ENCODE results near the gene ATXN1L.
"Not testable (repeated sequence)": the region's sequence is repeated elsewhere in the genome, so short reads cannot be mapped to it uniquely, and the experiment has no call there.

Gene ATXN1L, protein sequence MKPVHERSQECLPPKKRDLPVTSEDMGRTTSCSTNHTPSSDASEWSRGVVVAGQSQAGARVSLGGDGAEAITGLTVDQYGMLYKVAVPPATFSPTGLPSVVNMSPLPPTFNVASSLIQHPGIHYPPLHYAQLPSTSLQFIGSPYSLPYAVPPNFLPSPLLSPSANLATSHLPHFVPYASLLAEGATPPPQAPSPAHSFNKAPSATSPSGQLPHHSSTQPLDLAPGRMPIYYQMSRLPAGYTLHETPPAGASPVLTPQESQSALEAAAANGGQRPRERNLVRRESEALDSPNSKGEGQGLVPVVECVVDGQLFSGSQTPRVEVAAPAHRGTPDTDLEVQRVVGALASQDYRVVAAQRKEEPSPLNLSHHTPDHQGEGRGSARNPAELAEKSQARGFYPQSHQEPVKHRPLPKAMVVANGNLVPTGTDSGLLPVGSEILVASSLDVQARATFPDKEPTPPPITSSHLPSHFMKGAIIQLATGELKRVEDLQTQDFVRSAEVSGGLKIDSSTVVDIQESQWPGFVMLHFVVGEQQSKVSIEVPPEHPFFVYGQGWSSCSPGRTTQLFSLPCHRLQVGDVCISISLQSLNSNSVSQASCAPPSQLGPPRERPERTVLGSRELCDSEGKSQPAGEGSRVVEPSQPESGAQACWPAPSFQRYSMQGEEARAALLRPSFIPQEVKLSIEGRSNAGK

DNA sequence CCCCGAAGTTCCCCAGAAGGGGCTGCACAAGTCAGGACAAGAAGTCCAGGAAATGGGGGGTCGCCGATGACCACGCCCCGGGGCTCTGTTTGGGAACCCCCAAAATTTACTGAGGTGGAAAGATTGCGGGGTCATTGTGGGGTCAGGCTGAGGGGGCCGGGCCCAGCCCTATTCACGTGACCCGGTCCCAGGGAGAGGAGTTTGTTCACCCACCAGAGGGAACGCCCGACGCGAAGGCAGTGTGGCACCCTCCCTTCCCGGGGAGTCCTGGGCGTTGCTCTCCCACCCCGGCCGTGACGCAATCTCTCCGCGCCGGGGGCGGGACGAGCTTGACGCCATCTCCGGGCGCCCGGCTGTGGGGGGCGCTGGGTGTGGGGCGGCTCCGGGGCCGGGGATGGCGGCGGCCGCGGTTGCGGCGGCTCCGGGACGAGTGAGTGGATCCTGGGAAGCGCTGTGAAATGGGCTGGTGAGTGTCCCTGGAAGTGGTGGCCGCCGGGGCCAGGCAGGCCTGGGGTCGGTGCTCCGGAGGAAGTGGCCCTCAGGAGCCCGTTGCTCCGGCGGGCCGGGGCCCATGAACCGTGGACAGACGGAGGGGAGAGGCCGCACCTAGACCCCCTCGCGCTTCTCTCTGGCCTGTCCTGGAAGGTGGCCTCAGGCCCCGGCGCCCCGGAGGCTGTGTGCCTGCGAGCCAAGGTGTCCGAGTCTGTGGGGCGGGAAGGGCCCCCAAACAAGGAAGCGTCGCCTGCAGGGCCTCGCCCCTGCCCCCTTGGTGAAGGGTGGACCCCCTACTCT, at the start of gene ATXN1L:
ATXN1L (plus strand) TSS at position 338 of the 792 bp plus-strand sequence. CDS start 3,765 bp downstream, outside the sequence.
- no peak for TF ChIP-seq CTCF (IDR thresholded peaks at IDR 0.05; ENCODE audit: low read length, missing control alignments)
- H3K4me3 ChIP-seq (replicated peaks; ENCODE audit: low read depth, low read length) = peak within 1 kb of the TSS; percentile 99

DNA sequence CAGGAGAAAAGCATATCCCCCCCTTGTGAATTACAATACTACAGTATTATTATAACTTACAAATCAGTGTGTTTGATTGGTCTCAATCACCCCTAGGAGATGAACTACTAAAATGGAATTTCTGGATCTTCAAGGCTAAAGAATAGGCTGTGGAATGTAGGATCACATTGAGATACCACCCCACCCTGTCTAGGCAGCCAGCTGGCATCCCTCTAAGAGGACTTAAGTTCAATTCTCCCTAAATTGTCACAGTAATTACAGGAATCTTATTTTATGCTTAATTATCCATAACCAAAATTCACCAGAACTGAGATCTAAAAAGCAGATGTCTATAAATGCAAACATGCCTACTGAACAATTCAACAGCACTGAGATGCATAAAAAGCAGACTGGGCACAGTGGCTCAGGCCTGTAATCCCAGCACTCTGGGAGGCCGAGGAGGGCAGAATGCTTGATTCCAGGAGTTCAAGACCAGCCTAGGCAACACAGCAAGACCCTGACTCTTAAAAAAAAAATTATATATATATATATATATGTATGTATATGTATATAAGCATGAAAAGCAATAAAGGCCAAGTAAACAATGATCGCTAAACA, 49.2 kb upstream of the ATXN1L start:
- H3K4me3 ChIP-seq (replicated peaks; ENCODE audit: low read depth, low read length) = no peak overlapping the region
- TF ChIP-seq CTCF (IDR thresholded peaks at IDR 0.05; ENCODE audit: low read length, missing control alignments) = no peak
- no peak for DNase-seq (ENCODE audit: low read depth)

More for the DNA sequence above, at the start of gene ATXN1L:
- peak; percentile 94 for DNase-seq (ENCODE audit: low read depth)

GRCh38 chr16:71803305-71803690, 42.5 kb upstream of the ATXN1L start:
- TF ChIP-seq CTCF (IDR thresholded peaks at IDR 0.05; ENCODE audit: low read length, missing control alignments) = no peak
- no peak overlapping the region for H3K4me3 ChIP-seq (replicated peaks; ENCODE audit: low read depth, low read length)
- no peak for DNase-seq (ENCODE audit: low read depth)

DNA sequence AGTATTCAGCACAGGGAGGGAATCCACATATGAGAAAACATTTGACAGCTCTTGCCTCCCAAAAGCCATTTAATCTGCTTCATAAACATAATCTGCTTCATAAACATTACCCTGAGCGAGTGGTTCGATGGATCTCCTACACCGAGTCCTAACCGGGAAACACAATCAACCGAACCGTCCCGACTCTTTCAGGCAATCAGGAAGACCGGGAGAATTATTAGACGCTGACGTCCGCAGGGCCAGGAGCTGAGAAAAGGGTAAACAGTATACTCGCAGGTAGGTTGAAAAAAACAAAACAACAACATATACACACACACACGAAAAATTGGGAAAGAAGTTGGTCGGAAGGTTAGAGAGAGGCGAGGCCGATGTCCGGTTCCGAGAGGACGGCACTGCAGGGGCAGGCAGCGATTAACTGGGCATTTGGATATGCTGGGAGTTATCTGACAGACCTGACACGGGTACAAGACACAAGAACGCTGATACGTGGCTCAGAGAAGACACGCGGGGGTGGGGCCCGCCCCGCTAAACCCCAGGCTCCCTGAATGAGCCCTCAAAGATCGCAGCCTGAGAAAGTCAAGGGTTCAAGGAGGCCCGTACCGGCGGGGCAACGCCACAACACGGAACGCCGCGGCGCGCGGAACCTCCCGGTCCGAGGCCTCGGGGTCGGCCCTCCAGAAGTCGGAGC, 37.7 kb upstream of the ATXN1L start:
- DNase-seq (ENCODE audit: low read depth) = no peak
- peak overlapping the region; percentile 98 for H3K4me3 ChIP-seq (replicated peaks; ENCODE audit: low read depth, low read length)
- no peak for TF ChIP-seq CTCF (IDR thresholded peaks at IDR 0.05; ENCODE audit: low read length, missing control alignments)

DNA sequence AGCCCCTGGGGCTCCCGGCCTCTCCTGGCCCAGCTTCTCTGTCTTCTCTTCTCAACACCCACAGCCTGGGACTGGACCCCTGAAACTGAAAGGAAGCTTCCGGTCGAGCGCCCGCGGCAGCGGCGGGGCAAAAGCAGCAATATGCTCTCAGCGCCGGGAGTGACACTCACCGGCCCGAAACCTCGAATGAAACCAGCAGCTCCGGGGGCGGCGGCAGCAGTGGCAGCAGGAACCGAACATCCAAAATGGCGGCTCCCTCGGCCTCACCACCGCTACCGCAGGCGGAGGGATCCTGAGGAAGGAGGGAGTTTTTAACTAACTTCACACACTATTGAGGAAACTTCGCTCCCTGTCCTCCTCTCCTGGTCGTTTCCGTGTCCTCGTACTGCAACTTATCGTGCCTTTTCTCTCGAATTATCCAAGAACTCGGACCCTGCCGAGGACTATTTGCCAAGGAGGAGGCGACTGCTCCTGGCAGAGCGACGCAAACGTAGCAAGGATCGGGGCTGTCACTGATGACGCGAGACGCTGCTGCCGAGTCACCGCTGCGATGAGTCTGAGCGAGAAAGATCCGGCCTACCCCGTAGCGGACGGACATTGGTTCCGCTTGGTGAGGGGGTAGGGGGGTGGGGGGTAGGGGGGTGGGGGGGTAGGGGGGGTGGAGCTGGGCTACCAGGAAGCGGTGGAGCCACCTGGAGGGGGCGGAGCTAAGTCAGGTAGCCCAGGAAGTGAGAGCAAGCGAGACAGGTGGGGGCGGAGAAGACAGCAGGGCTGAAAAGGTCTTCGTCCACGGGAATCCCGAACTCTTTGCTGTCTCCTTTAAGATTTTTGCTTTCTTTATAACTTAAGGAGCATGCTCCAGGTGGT, 37.0 kb upstream of the ATXN1L start, which contains the start of gene AP1G1:
AP1G1 (minus strand) TSS at position 242 of the 867 bp plus-strand sequence. CDS start 19,355 bp downstream, outside the sequence.
- DNase-seq (ENCODE audit: low read depth) = peak; percentile 99
- peak within 1 kb of the TSS; percentile 98 for H3K4me3 ChIP-seq (replicated peaks; ENCODE audit: low read depth, low read length)
- TF ChIP-seq CTCF (IDR thresholded peaks at IDR 0.05; ENCODE audit: low read length, missing control alignments) = no peak

DNA sequence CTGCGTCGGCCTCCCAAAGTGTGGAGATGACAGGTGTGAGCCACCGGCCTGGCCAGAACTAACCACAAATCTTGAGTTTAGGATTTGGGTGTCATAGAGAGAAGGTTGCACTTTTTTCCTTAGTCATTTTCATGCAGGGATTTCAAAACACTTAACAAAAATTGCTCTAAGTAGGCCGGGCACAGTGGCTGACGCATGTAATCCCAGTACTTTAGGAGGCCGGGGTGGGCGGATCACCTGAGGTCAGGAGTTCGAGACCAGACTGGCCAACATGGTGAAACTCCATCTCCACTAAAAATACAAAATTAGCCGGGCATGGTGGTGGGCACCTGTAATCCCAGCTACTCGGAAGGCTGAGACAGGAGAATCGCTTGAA, 35.6 kb upstream of the ATXN1L start:
- H3K4me3 ChIP-seq (replicated peaks; ENCODE audit: low read depth, low read length); DNase-seq (ENCODE audit: low read depth): not testable (repeated sequence)

All from fibroblast of pulmonary artery (primary cell).